HG03064 (cell line): Measurements from ENCODE around the gene LACC1.

Source experiments
- ATAC-seq: cut with Tn5 transposase; IDR thresholded peaks from one replicate; pipeline ENCODE4 v1.9.1; 2021; ENCODE audit warnings: low read depth; ENCODE audit not compliant: unreplicated experiment

LACC1 gene

DNA sequence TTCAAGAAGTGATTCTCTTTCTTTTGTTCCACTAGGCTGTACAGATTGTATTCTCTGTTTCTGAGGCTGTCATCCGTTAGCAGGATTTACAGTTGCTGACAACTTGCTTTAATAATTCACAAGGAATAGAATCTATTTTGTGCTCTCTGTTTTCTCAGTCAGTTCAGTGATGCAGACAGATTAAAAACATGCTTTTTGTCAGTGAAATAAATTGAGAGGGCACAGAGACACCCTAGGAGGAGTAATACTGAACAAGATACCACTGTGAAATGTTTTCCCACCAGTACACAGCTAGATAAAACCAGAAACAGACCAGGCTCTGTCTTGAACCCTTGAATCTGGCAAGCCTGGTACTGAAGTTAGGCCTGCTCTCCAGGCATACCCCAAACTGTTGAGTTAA is 58.7 kb downstream of the LACC1 start:
- no peak for ATAC-seq

DNA sequence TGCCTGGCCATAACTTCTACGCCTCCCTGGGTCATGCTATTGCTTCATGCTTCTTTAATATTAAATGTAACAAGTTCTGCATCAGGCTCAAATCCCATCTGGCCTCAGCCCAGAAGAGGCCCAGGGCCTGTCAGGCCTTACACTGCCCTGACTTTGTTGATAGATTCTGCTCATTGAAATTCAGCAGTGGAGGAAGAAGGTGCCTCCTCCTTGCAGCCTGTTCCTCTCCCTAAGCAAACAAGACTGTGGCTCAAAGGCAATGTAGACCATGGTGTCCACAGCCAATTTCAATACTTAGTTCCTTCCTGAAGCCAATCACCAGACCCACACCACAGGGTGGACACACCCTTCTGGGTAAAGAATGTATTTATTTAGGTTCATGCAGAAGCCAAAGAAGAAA is 59.4 kb downstream of the LACC1 start:
- ATAC-seq = no peak

DNA sequence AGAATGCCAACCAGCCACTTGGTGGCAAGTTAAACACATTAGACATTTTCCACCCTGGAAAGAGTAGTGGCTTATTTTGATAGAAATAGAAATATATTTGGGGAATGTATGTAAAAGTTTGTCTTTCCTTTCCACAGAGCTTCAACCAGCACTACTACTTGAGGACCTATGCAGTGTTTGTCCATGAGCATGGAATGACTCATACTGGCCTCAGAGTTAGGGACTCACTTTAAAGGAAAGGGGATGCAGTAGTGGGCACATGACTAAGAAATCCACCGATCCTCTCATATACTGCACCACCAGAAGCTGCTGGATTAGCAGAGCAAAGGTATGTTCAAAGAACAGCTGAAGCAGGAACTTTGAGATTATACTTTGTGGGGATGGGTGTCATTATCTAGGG is 62.6 kb downstream of the LACC1 start:
- no peak for ATAC-seq
